ENCODE measurements around the gene EYA4. TPM values are rescaled to one million over a fixed set of nuclear protein-coding genes. Genes with fewer than 3 reads are reported as not detected.

Gene EYA4
- total RNA-seq, 1 experiment from 2014 or later, result not detected

- H3K27me3 Mint-ChIP-seq (ENCODE audit: insufficient read depth, unreplicated experiment), result peaks cover 86% of the 10 kb centered on the region
- no TSS peak for BruUV-seq (replicated peaks)
- H3K4me3 Mint-ChIP-seq (ENCODE audit: unreplicated experiment), result no peak overlapping the region
- ChIA-PET CTCF (no interaction called here), POLR2A (no interaction called here)
- H3K36me3 Mint-ChIP-seq (ENCODE audit: insufficient read depth, unreplicated experiment), result no peaks in the 10 kb centered on the region
- TF ChIP-seq CTCF (IDR thresholded peaks at IDR 0.05; ENCODE audit: unreplicated experiment), result no peak
- H3K9me3 Mint-ChIP-seq (ENCODE audit: unreplicated experiment), result peaks cover 8% of the 10 kb centered on the region
- H3K27ac Mint-ChIP-seq (ENCODE audit: low read depth, unreplicated experiment), result no peak overlapping the region
- H3K4me1 Mint-ChIP-seq (ENCODE audit: insufficient read depth, unreplicated experiment), result no peaks in the 10 kb centered on the region
- no peak for DNase-seq (ENCODE audit: unreplicated experiment)
- intact Hi-C loops (cut with micrococcal nuclease), result no loop called here
Observed at GRCh38 chr6:133487174-133487573, 246.0 kb downstream of the EYA4 start.

- Mint-ChIP-seq H3K27me3 (ENCODE audit: insufficient read depth, unreplicated experiment) (peaks cover 82% of the 10 kb centered on the region), H3K36me3 (ENCODE audit: insufficient read depth, unreplicated experiment) (no peaks in the 10 kb centered on the region), H3K4me1 (ENCODE audit: insufficient read depth, unreplicated experiment) (no peaks in the 10 kb centered on the region), H3K27ac (ENCODE audit: low read depth, unreplicated experiment) (no peak overlapping the region), H3K4me3 (ENCODE audit: unreplicated experiment) (no peak overlapping the region), H3K9me3 (ENCODE audit: unreplicated experiment) (peaks cover 15% of the 10 kb centered on the region)
- no peak for DNase-seq (ENCODE audit: unreplicated experiment)
- intact Hi-C loops (cut with micrococcal nuclease), result no loop called here
- no peak for TF ChIP-seq CTCF (IDR thresholded peaks at IDR 0.05; ENCODE audit: unreplicated experiment)
- no TSS peak for BruUV-seq (replicated peaks)
- ChIA-PET POLR2A (no interaction called here), CTCF (interaction anchor here (0.5 to 0.6 kb wide), 2 partner anchors 670 to 831 kb away, joined by 3 read pairs; no protein-coding TSS in a partner anchor)
Observed at GRCh38 chr6:133495205-133495903, 254.2 kb downstream of the EYA4 start.

GRCh38 chr6:133499662-133500061 is 258.5 kb downstream of the EYA4 start:
- ChIA-PET CTCF (interaction anchor here (0.5 to 1.5 kb wide), 6 partner anchors 11 to 669 kb away, joined by 3 to 6 read pairs (median 3); no protein-coding TSS in a partner anchor), POLR2A (no interaction called here)

More at GRCh38 chr6:133499662-133500061, 258.5 kb downstream of the EYA4 start:
- TF ChIP-seq CTCF (IDR thresholded peaks at IDR 0.05; ENCODE audit: unreplicated experiment), result no peak
- Mint-ChIP-seq H3K27me3 (ENCODE audit: insufficient read depth, unreplicated experiment) (peaks cover 78% of the 10 kb centered on the region), H3K4me1 (ENCODE audit: insufficient read depth, unreplicated experiment) (no peaks in the 10 kb centered on the region), H3K9me3 (ENCODE audit: unreplicated experiment) (no peaks in the 10 kb centered on the region), H3K27ac (ENCODE audit: low read depth, unreplicated experiment) (no peak overlapping the region), H3K36me3 (ENCODE audit: insufficient read depth, unreplicated experiment) (no peaks in the 10 kb centered on the region), H3K4me3 (ENCODE audit: unreplicated experiment) (no peak overlapping the region)
- intact Hi-C loops (cut with micrococcal nuclease), result no loop called here
- no peak for DNase-seq (ENCODE audit: unreplicated experiment)
- no TSS peak for BruUV-seq (replicated peaks)
